IMR-90 (cell line): ENCODE data around the gene KCNN3.

ENCODE experiments used
- BHLHE40 ChIP-seq: fragments of 150-350 bp; IDR thresholded peaks from 2 replicates; pipeline ENCODE4 v1.6.1; 2016; ENCODE audit warnings: mild to moderate bottlenecking, low read depth, low read length
- CHD1 ChIP-seq: IDR thresholded peaks from 2 replicates; pipeline ENCODE4 v1.6.1; 2012; ENCODE audit warnings: low read depth, low read length, improper control_type of control experiment
- MAFK ChIP-seq: IDR thresholded peaks from 2 replicates; pipeline ENCODE4 v1.6.1; 2012; ENCODE audit warnings: low read depth, low read length, improper control_type of control experiment
- NFE2L2 ChIP-seq: fragments of 150-350 bp; IDR thresholded peaks from 2 replicates; pipeline ENCODE4 v1.6.1; 2016; ENCODE audit warnings: low read depth, mild to moderate bottlenecking, low read length
- POLR2A ChIP-seq: IDR thresholded peaks from 2 replicates; pipeline ENCODE4 v1.6.1; 2012; ENCODE audit warnings: mild to moderate bottlenecking, low read depth, low read length
- RAD21 ChIP-seq: IDR thresholded peaks from 2 replicates; pipeline ENCODE4 v1.6.1; 2012; ENCODE audit warnings: low read length, improper control_type of control experiment
- RCOR1 ChIP-seq: IDR thresholded peaks from 2 replicates; pipeline ENCODE4 v1.6.1; 2012; ENCODE audit warnings: mild to moderate bottlenecking, low read length, improper control_type of control experiment; ENCODE audit not compliant: insufficient replicate concordance
- RFX5 ChIP-seq: IDR thresholded peaks from 2 replicates; pipeline ENCODE4 v1.8.0; 2012; ENCODE audit warnings: low read depth, mild to moderate bottlenecking, low read length, moderate library complexity
- TF ChIP-seq, protein P1 (sequence below): fragments of 150-350 bp; IDR thresholded peaks from 2 replicates; pipeline ENCODE4 v1.6.1; 2016; ENCODE audit warnings: low read depth, mild to moderate bottlenecking, low read length, moderate library complexity, borderline replicate concordance
- TF ChIP-seq, protein P2 (sequence below): conservative IDR thresholded peaks from 2 replicates; pipeline ENCODE4 v1.5.1; 2012; ENCODE audit warnings: mild to moderate bottlenecking, low read depth, low read length, improper control_type of control experiment

GRCh38 chr1:154849645-154850131 lies 20.4 kb downstream of the KCNN3 start:
- TF ChIP-seq, protein P1, sequence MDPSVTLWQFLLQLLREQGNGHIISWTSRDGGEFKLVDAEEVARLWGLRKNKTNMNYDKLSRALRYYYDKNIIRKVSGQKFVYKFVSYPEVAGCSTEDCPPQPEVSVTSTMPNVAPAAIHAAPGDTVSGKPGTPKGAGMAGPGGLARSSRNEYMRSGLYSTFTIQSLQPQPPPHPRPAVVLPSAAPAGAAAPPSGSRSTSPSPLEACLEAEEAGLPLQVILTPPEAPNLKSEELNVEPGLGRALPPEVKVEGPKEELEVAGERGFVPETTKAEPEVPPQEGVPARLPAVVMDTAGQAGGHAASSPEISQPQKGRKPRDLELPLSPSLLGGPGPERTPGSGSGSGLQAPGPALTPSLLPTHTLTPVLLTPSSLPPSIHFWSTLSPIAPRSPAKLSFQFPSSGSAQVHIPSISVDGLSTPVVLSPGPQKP: no peak
- TF ChIP-seq, protein P2, sequence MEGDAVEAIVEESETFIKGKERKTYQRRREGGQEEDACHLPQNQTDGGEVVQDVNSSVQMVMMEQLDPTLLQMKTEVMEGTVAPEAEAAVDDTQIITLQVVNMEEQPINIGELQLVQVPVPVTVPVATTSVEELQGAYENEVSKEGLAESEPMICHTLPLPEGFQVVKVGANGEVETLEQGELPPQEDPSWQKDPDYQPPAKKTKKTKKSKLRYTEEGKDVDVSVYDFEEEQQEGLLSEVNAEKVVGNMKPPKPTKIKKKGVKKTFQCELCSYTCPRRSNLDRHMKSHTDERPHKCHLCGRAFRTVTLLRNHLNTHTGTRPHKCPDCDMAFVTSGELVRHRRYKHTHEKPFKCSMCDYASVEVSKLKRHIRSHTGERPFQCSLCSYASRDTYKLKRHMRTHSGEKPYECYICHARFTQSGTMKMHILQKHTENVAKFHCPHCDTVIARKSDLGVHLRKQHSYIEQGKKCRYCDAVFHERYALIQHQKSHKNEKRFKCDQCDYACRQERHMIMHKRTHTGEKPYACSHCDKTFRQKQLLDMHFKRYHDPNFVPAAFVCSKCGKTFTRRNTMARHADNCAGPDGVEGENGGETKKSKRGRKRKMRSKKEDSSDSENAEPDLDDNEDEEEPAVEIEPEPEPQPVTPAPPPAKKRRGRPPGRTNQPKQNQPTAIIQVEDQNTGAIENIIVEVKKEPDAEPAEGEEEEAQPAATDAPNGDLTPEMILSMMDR: no peak
- TF ChIP-seq RAD21: no peak
- TF ChIP-seq CHD1: no peak
- TF ChIP-seq RCOR1: no peak
- TF ChIP-seq BHLHE40: no peak
- TF ChIP-seq POLR2A: no peak
- TF ChIP-seq RFX5: no peak
- no peak for TF ChIP-seq NFE2L2
- TF ChIP-seq MAFK: no peak
